SH-SY5Y (cell line): ENCODE results near the gene GABARAP.

Experiments
- GATA2 ChIP-seq: IDR thresholded peaks from 2 replicates; pipeline ENCODE4 v1.6.1; 2011; ENCODE audit warnings: mild to moderate bottlenecking, low read depth, low read length
- GATA3 ChIP-seq: IDR thresholded peaks from 2 replicates; pipeline ENCODE4 v1.6.1; 2011; ENCODE audit warnings: low read depth, mild to moderate bottlenecking, low read length, moderate library complexity

GABARAP gene

GRCh38 chr17:7241783-7242716 lies at the start of gene GABARAP:
TSS of gene GABARAP (minus strand) at chr17:7242449. CDS start at chr17:7242330, 119 bp downstream.
- TF ChIP-seq GATA3 = no peak
- TF ChIP-seq GATA2 = no peak

DNA sequence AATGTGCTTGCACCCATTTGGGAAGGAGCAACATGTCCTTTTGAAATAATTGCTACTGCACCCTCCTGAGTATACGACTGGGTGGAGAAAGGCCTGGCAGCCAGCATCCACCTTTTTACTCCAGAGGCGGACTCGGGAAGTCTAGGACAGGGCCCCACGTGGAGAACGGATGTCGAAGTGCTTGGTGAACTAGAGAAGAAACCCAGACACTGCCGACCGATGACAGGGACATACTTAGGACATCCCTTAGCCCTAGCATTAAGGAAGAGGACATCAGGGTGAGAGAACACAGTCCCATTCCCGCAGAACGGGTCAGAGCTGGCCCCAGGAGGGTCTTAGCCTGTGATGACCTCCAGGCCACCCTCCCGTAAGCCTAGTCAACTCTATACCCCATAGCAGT lies 48.4 kb upstream of the GABARAP start:
- TF ChIP-seq GATA2 = no peak
- no peak for TF ChIP-seq GATA3

DNA sequence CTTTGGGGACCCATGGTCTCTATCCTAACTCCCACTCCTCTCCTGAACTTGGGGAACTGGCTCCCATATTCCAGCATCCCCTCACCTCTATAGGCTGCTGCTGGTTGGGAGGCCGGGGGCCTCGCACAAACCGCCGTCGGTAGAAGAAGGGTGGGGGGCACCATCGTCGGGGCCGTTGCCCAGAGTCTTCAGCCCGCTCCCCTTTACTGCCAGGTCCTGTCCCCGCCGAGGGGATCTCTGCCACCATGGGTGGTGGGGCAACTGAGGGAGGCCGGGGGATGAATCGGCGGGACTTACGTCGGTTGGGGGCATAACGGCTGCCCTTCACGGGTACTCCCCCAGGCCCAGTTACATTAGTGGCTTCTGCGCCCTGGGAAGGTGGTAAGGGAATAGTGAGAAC lies 47.9 kb upstream of the GABARAP start:
- TF ChIP-seq GATA2 (no peak), GATA3 (no peak)

DNA sequence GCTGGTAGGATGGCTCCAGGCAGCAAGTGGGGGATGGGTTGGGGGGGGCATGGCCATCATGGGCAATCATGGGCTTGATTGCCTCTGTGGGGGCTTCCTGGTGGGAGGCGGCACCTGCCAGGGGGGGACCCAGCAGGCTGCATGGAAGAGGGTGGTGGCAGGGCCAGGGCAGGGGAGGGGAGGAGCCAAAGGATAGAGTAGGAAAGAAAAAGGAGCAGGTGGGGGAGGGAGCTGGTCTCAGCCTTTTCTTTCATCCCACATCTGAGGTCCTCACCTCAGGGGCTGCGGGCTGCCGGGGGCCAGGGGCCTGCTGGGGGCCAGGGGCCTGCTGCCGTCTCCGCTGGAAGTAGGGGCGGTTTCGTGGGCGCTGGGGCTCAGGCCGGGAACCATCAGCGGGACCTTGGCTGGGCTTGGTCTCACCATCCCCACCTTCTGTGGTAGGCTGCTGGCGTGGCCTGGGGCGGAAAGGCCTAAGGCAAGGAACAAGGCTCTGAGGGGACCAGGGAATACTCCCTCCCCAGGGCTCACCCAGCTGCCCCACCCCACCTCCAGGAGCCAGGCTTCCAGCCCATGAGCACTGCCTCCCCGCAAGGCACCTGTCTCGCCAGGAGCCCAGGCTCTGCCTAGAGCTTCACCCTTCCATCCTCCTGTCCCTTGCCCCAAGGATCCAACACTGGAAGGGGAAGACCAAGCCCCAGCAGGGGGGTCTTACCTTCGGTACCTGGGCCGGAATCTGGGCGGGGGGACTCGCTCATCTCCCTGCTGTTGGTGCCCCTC lies 47.2 kb upstream of the GABARAP start:
- no peak for TF ChIP-seq GATA2
- TF ChIP-seq GATA3 = no peak

DNA sequence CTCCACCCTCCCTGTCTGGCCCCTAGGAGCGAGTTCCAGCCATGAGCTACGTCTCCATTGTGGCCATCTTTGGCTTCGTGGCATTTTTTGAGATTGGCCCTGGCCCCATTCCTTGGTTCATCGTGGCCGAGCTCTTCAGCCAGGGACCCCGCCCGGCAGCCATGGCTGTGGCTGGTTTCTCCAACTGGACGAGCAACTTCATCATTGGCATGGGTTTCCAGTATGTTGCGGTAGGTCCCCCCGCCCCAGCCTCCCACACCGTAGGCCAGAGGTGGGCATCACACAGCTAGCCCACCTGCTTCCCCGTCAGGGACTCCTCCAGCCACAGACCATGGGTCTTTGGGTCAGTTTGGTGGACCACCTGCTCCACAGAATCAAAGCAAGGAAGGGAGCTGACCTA lies 43.4 kb upstream of the GABARAP start:
- TF ChIP-seq GATA2 = no peak

GRCh38 chr17:7284911-7285310 lies 42.7 kb upstream of the GABARAP start:
- no peak for TF ChIP-seq GATA3
- TF ChIP-seq GATA2 = no peak

DNA sequence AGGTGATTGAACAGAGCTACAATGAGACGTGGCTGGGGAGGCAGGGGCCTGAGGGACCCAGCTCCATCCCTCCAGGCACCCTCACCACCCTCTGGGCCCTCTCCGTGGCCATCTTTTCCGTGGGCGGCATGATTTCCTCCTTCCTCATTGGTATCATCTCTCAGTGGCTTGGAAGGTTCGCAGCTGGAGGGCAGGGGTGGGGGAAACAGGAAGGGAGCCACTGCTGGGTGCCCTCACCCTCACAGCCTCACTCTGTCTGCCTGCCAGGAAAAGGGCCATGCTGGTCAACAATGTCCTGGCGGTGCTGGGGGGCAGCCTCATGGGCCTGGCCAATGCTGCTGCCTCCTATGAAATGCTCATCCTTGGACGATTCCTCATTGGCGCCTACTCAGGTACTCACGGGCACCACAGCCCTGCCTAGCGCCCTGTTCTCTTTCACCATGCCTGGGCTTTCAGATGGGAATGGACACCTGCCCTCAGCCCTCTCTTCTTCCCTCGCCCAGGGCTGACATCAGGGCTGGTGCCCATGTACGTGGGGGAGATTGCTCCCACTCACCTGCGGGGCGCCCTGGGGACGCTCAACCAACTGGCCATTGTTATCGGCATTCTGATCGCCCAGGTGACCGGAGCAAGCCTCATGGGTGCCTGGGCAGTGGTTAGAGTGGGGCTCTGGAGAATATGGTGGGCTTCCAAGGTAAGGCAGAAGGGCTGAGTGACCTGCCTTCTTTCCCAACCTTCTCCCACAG lies 41.4 kb upstream of the GABARAP start:
- TF ChIP-seq GATA3 (no peak), GATA2 (no peak)

DNA sequence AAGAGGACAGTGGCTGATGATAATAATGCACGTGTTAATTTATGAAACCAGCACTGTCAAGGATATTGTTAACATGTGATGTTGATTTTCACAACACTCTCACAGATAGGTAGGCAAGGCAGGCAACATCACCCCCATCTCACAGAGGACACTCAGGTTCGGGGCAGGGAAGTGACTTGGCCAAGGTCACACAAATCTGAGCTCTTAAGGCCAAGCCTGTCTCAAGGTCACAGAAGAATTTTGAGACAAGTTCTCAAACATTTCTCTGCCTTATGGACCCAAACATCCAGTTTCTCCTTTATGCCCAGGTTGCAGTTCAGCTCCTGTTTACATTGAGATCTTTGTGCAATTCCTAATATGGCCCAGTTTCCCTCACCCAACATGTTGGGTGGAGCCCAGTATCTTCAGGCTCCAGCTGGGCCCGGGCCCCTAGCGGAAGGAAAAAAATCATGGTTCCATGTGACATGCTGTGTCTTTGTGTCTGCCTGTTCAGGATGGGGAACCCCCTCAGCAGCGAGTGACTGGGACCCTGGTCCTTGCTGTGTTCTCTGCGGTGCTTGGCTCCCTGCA lies 40.6 kb upstream of the GABARAP start:
- no peak for TF ChIP-seq GATA2
- TF ChIP-seq GATA3 = no peak

DNA sequence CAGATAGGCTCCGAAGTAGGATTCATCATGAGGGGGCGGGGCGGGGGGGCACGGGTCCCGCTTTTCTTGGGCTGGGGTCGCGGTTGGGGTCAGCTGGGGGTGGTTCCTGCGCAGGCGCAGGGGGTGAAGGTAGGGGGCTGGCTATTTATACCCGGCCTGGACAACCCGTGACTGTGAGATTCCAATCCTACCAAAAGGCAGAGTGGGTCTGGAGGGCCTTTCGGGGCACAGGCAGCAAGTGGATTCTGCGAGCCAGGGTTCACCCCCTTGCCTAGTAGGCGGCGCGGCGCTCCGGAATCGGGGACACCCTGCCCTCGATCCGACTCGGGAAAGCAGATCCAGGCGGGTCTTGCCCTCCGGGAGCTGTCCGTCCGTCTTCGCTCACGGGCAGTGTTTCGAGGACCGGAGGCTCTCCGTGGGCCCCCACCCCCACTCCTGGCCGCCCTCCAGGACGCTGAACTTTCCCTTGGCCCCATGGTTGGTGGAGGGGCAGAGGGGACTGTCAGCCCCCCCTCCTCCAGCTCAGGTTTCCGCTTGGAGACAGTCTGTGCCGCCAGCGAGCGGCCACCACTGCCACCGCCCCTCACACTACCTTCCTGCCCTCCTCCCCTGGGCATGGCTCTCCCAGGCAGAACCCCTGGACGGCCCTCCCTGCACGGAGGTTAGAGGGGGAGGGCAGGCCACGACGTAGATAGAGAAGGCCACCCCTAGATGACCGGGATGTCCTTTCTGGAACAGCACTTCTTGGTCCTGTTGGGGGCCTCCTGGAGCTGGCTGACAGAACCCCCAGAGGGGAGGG lies 39.9 kb upstream of the GABARAP start:
- TF ChIP-seq GATA3 = no peak

- TF ChIP-seq GATA2 (no peak), GATA3 (no peak)
Observed at GRCh38 chr17:7281074-7281952, 39.1 kb upstream of the GABARAP start, which contains the start of gene SLC2A4. TSS of gene SLC2A4 (plus strand) at chr17:7281718. CDS start at chr17:7281935, 217 bp downstream.

- no peak for TF ChIP-seq GATA2
- no peak for TF ChIP-seq GATA3
Observed at GRCh38 chr17:7280519-7281073, 38.3 kb upstream of the GABARAP start.

DNA sequence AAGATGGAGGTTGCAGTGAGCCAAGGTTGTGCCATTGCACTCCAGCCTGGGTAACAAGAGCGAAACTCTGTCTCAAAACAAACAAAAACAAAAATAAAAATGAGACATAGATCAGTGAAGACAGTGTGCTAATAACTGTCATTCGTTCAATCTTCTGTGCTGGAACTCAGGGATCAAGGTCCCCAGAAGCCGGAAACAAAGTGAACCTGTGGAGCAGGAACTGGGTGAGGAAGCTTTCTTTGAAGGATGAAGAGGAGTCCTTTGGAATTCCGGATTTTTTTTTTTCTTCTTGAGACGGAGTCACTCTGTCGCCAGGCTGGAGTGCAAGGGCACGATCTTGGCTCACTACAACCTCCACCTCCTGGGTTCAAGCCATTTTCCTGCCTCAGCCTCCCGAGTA lies 37.2 kb upstream of the GABARAP start:
- TF ChIP-seq GATA2 = no peak
- TF ChIP-seq GATA3 = no peak
